PC-3 (cell line): ENCODE measurements around the gene GDPD3. TPM values are rescaled to one million over a fixed set of nuclear protein-coding genes. Genes with fewer than 3 reads are reported as not detected.

Experiments
- ATAC-seq: fragments of 200-7000 bp; cut with Tn5 transposase; 2 replicates; pipeline ENCODE4 v1.9.1; 2020; ENCODE audit warnings: mild to moderate bottlenecking, moderate library complexity
- BruUV-seq: library from RNA; stranded (reverse); fragments of 400-500 nt; replicated peaks from 2 replicates; lab custom pipeline; 2021; lab: Mats Ljungman, UMichigan
- CTCF ChIA-PET: fragments of 300-600 bp; sonication (Branson Sonifier 250); formaldehyde crosslinking; loops from one replicate; lab custom pipeline; 2022; ENCODE audit warnings: antibody characterized with exemption; lab: Charles Lee
- POLR2A ChIA-PET: fragments of 300-600 bp; sonication (Branson Sonifier 250); formaldehyde crosslinking; loops from one replicate; lab custom pipeline; 2022; ENCODE audit warnings: antibody characterized with exemption; ENCODE audit not compliant: unreplicated experiment; lab: Charles Lee
- DNase-seq: peaks from one replicate; pipeline ENCODE4 v3.0.0-alpha.2; 2015
- H2AFZ ChIP-seq: fragments of 300-600 bp; sonication (generic); 2 replicates; pipeline ENCODE4 v1.6.0; 2016; ENCODE audit warnings: antibody characterized with exemption, low read length
- H3F3A ChIP-seq: fragments of 300-600 bp; sonication (generic); one replicate; pipeline ENCODE4 v1.6.0; 2017; ENCODE audit warnings: antibody characterized with exemption, low read length, control low read depth, mild to moderate bottlenecking; ENCODE audit not compliant: unreplicated experiment
- H3K27ac ChIP-seq: fragments of 300-600 bp; sonication (generic); 2 replicates; pipeline ENCODE4 v1.5.1; 2016; ENCODE audit warnings: mild to moderate bottlenecking, low read length
- H3K27me3 ChIP-seq: fragments of 300-600 bp; sonication (generic); 2 replicates; pipeline ENCODE4 v1.6.1; 2016; ENCODE audit warnings: low read length, mixed read lengths
- H3K36me3 ChIP-seq: fragments of 300-600 bp; sonication (generic); 2 replicates; pipeline ENCODE4 v1.6.1; 2016; ENCODE audit warnings: low read depth, mixed run types, low read length, mixed read lengths
- H3K4me1 ChIP-seq: fragments of 300-600 bp; sonication (generic); 2 replicates; pipeline ENCODE4 v1.5.1; 2016; ENCODE audit warnings: low read length; ENCODE audit not compliant: insufficient read depth
- H3K4me2 ChIP-seq: fragments of 300-600 bp; sonication (generic); 2 replicates; pipeline ENCODE4 v1.6.0; 2016; ENCODE audit warnings: low read length
- H3K4me3 ChIP-seq: fragments of 300-600 bp; sonication (generic); 2 replicates; pipeline ENCODE4 v1.5.1; 2016; ENCODE audit warnings: mild to moderate bottlenecking, low read length, mixed read lengths
- H3K79me2 ChIP-seq: fragments of 300-600 bp; sonication (generic); 2 replicates; pipeline ENCODE4 v1.6.1; 2017; ENCODE audit warnings: low read length, mixed read lengths
- H3K9ac ChIP-seq: fragments of 300-600 bp; sonication (generic); 2 replicates; pipeline ENCODE4 v1.6.0; 2016; ENCODE audit warnings: mild to moderate bottlenecking, low read length
- H3K9me2 ChIP-seq: fragments of 300-600 bp; sonication (generic); replicated peaks from 2 replicates; pipeline ENCODE4 v1.6.1; 2016; ENCODE audit warnings: mixed run types, low read length, mixed read lengths
- H3K9me3 ChIP-seq: fragments of 300-600 bp; sonication (generic); 2 replicates; pipeline ENCODE4 v1.6.1; 2016; ENCODE audit warnings: low read length, mixed read lengths
- H4K20me1 ChIP-seq: fragments of 300-600 bp; sonication (generic); 2 replicates; pipeline ENCODE4 v1.6.1; 2016; ENCODE audit warnings: low read length, mixed read lengths
- EZH2 ChIP-seq: fragments of 300-600 bp; sonication (generic); IDR thresholded peaks from one replicate; pipeline ENCODE4 v1.6.1; 2017; ENCODE audit warnings: antibody characterized with exemption, mild to moderate bottlenecking, low read length; ENCODE audit not compliant: unreplicated experiment
- EZH2phosphoT487 ChIP-seq: fragments of 300-600 bp; sonication (generic); IDR thresholded peaks from 2 replicates; pipeline ENCODE4 v1.6.1; 2018; ENCODE audit warnings: mild to moderate bottlenecking, antibody characterized with exemption, low read length, borderline replicate concordance
- intact Hi-C: fragments of 100-400 bp; cut with micrococcal nuclease; formaldehyde crosslinking; loops from 2 replicates; pipeline ENCODE4 v1.9.0; 2023
- total RNA-seq: library from RNA; depleted of rRNA; stranded (reverse); fragments of >200 nt; gene quantifications from 2 replicates; pipeline ENCODE4 v1.2.3, GENCODE V29; 2014
- TF ChIP-seq, protein P1 (sequence below): fragments of 300-600 bp; sonication (generic); conservative IDR thresholded peaks from 2 replicates; pipeline ENCODE4 v1.5.1; 2017; ENCODE audit warnings: antibody characterized with exemption, low read depth, mild to moderate bottlenecking, low read length

The GDPD3 gene
- total RNA-seq, 1 experiment from 2014 or later, result 3.4 TPM

DNA sequence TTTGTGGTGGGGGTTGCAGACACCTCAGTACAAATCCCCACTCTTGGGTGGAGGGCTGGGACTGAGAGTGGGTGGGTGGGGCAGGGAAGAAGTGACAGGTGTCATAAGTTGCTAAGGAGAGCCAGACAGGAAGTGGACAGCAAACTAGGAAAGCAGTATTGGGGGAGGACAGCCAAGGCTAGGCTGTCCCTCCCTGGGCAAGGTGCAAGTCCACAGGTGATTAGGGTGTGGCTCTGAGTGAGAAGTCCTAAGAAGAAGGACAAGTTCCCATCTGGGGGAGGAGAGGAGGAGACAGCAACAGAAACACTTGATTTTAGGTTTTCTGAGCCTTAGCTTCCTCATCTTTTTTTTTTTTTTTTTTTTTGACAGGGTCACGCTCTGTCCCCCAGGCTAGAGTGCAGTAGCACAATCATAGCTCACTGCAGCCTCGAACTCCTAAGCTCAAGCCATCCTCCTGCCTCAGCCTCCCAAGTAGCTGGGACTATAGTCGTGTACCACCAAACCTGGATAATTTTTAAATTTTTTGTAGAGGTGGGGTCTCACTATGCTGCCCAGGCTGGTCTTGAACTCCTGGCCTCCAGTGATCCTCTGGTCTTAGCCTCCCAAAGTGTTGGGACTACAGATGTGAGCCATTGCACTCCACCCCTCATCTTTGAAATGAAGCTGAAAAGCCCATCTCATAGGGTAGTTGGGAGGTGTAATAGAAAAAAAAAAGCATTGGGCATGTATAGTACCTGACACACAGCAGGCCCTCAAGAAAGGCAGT lies 7.2 kb upstream of the GDPD3 start:
- no peak overlapping the region for H3K4me3 ChIP-seq
- H4K20me1 ChIP-seq, result no peaks in the 10 kb centered on the region
- TF ChIP-seq EZH2 (no peak), EZH2phosphoT487 (no peak)
- TF ChIP-seq, protein P1, sequence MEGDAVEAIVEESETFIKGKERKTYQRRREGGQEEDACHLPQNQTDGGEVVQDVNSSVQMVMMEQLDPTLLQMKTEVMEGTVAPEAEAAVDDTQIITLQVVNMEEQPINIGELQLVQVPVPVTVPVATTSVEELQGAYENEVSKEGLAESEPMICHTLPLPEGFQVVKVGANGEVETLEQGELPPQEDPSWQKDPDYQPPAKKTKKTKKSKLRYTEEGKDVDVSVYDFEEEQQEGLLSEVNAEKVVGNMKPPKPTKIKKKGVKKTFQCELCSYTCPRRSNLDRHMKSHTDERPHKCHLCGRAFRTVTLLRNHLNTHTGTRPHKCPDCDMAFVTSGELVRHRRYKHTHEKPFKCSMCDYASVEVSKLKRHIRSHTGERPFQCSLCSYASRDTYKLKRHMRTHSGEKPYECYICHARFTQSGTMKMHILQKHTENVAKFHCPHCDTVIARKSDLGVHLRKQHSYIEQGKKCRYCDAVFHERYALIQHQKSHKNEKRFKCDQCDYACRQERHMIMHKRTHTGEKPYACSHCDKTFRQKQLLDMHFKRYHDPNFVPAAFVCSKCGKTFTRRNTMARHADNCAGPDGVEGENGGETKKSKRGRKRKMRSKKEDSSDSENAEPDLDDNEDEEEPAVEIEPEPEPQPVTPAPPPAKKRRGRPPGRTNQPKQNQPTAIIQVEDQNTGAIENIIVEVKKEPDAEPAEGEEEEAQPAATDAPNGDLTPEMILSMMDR, result no peak
- H3F3A ChIP-seq, result no peaks in the 10 kb centered on the region
- H3K36me3 ChIP-seq, result no peaks in the 10 kb centered on the region
- intact Hi-C loops, result no loop called here
- POLR2A ChIA-PET, result no interaction called here
- no TSS peak for BruUV-seq
- CTCF ChIA-PET, result no interaction called here
- peaks cover 10% of the 10 kb centered on the region for H3K4me1 ChIP-seq
- ATAC-seq (no peak), DNase-seq (peak; percentile 8)
- no peaks in the 10 kb centered on the region for H3K9me2 ChIP-seq
- no peak overlapping the region for H2AFZ ChIP-seq
- H3K9me3 ChIP-seq, result no peaks in the 10 kb centered on the region
- no peak overlapping the region for H3K9ac ChIP-seq
- no peak overlapping the region for H3K4me2 ChIP-seq
- no peaks in the 10 kb centered on the region for H3K79me2 ChIP-seq
- H3K27ac ChIP-seq, result no peak overlapping the region
- no peaks in the 10 kb centered on the region for H3K27me3 ChIP-seq

DNA sequence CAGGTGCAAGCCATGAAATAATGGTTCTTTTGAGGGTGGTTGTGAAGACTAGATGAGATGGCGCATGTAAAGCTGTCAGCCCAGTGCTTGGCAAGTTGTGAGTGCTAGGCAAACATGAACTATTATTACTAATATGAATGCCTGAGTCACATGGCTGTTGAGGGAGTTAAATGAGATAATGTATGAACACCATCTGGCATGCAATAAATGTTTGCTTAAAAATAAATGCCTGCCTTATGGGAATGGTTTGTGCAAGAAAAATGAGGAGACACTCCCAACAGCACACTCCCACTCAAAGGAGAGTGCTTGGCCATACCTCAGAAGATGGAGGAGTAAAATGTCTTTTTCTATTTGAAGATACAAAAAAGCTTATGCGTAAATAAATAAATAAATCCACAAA lies 6.1 kb upstream of the GDPD3 start:
- no peaks in the 10 kb centered on the region for H3K36me3 ChIP-seq
- CTCF ChIA-PET, result no interaction called here
- intact Hi-C loops, result no loop called here
- no TSS peak for BruUV-seq
- H3K27me3 ChIP-seq, result no peaks in the 10 kb centered on the region
- H3F3A ChIP-seq, result no peaks in the 10 kb centered on the region
- no peak overlapping the region for H2AFZ ChIP-seq
- no peaks in the 10 kb centered on the region for H3K9me3 ChIP-seq
- no peaks in the 10 kb centered on the region for H3K9me2 ChIP-seq
- H3K9ac ChIP-seq, result no peak overlapping the region
- POLR2A ChIA-PET, result no interaction called here
- no peaks in the 10 kb centered on the region for H3K79me2 ChIP-seq
- TF ChIP-seq, protein P1, result no peak
- DNase-seq, result no peak
- no peak overlapping the region for H3K27ac ChIP-seq
- H3K4me2 ChIP-seq, result no peak overlapping the region
- H4K20me1 ChIP-seq, result no peaks in the 10 kb centered on the region
- H3K4me1 ChIP-seq, result peaks cover 4% of the 10 kb centered on the region; the same call in 1 of the 2 replicates
- no peak overlapping the region for H3K4me3 ChIP-seq
- ATAC-seq, result no peak

DNA sequence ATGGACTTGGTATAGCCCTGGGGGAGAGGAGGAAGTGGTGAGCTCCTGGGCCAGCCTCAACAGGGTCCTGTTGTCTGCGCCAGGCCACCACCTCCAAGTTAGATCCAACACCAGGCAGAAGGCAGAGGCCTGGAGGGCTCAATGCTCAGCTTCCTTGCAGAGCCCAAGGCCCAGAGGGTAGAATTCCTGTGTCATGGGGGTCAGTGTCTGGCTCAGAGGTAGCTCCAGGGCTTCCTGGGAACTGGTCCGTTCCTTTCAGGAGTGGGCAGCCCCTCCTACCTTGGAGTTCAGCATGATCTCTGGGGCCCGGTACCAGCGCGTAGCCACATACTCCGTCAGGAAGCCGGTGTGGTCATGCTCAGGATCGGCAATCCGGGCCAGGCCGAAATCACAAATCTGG lies 4.4 kb upstream of the GDPD3 start:
- CTCF ChIA-PET, result no interaction called here
- Histone ChIP-seq H3K4me1 (peaks cover 11% of the 10 kb centered on the region), H3K27ac (no peak overlapping the region), H3K79me2 (no peaks in the 10 kb centered on the region), H3K27me3 (no peaks in the 10 kb centered on the region), H3K36me3 (no peaks in the 10 kb centered on the region), H3K4me3 (no peak overlapping the region), H3K9me2 (no peaks in the 10 kb centered on the region), H4K20me1 (no peaks in the 10 kb centered on the region), H3K4me2 (no peak overlapping the region), H3K9me3 (no peaks in the 10 kb centered on the region), H3F3A (no peaks in the 10 kb centered on the region), H3K9ac (no peak overlapping the region), H2AFZ (no peak overlapping the region)
- ATAC-seq, result no peak
- intact Hi-C loops, result no loop called here
- no TSS peak for BruUV-seq
- no peak for DNase-seq
- POLR2A ChIA-PET, result interaction anchor here (0.5 kb wide), 1 partner anchor 28 kb away, joined by 19 read pairs; no protein-coding TSS in a partner anchor
- TF ChIP-seq EZH2phosphoT487 (no peak), EZH2 (no peak)
- TF ChIP-seq, protein P1, result no peak
